ENCODE measurements around the gene PDGFA.

Gene PDGFA

GRCh38 chr7:474605-475424 lies 44.8 kb downstream of the PDGFA start:
- DNase-seq (ENCODE audit: low spot score), result no peak

DNA sequence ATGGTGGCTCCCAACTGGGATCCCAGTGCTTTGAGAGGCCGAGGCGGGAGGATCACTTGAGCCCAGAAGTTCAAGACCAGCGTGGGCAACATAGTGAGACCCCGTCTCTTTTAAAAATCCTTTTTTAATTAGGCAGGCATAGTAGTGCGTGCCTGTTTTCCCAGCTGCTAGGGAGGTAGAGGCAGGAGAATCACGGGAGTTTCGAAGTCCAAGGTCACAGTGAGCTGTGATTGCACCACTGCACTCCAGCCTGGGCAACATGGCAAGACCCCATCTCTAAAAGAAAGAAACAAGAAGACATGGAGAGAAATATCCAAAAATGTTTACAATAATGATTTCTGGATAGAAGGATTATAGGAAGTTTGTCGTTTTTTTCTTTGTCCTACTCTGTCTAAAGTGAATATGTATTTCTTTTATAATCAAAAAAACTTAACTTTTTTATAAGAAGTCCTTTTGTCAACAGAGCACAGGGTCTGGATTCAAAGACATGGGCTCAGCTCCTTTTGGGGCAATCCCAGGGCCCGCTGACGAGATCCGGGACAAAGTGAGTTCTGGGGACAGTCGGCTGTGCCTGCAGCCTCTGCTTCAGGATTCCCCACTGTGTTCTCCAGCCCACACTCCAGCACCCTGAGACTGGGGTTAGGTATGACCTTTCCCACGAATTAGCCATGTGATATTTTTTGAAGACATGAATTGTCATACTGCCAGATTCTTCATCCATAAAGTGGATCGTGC lies 45.6 kb downstream of the PDGFA start:
- DNase-seq (ENCODE audit: low spot score), result no peak

DNA sequence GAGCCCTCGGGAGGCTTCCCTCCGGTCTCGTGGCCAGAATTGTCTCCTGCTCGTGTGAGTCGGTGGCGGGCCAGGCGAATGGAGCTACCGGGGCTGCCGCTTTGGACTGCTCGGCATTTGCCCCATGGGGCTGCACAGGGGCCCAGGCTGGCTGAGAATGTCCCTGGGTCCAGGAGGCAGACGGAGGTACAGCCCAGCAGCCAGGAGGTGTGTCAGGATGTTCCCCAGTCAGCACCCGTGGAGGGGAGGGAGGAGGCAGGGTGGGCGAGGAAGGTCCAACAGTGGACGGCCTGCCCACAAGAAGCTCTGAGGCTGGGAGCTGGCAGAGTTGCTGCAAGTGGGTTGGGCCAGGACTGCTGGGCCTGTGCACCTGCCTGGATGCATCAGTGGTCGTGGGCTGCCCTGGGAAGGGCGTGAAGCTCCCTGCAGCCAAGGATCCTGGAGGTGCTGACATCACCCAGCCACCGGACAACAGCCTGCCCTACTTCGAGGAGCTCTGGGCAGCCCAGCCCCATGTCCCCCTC lies 46.4 kb downstream of the PDGFA start:
- DNase-seq (ENCODE audit: low spot score), result no peak

- no peak for DNase-seq (ENCODE audit: low spot score)
These were observed 47.0 kb downstream of the PDGFA start for GRCh38 chr7:472640-472957.

DNA sequence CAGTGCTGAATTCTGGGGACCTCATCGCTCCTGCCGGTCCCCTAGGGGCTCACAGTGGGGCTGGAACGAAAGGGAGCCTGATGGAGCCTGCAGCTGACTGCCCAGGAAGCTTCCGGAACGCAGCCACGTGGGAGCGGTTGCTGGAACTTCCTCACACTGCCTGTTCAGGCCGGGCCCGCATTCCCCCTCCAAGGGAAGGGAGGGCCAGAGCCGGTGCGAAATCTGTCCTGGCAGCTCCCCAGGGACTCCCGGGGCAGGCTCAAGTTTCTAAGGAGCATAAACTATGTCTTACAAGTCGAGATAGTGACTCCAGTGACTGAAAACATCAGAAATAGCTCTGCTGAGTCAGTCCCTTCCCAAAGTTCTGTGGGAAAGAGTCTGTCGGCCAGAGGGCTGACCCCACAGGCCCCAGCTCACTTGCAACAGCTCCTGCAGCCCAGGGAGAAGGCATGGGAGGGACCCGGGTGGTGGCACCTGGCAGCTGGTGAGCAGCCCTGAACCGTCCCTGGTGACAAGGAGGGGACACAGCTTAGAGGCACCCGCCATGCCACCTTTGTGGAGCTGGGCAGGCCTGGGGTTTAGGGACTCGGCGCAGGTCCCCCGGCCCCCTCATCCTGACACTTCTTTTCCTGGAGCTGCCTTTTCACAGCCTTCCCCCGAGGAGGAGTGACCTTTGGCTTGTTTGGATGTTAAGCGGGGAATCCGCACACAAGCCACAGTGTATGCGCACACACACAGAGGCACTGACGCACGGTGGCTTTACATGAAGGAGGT lies 47.6 kb downstream of the PDGFA start:
- DNase-seq (ENCODE audit: low spot score), result no peak

GRCh38 chr7:471191-471865 lies 48.3 kb downstream of the PDGFA start:
- DNase-seq (ENCODE audit: low spot score), result no peak

DNA sequence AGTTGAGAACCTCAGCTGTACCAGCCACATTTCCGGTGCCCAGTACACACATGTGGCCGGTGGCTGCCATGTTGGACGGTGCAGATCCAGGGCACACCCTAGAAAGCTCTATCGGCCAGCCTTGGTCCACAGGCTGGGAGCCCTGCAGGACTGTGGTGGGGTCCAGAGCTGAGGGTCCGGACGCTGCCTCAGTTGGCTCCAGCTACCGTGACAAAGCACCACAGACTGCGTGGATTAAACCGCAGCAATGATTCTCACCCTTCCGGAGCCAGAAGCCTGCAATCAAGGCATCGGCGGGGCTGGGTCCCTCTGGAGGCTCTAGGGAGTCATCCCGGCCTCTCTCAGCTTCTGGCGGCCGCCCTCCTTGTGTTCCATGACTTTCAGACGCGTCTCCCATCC lies 50.1 kb downstream of the PDGFA start:
- no peak for DNase-seq (ENCODE audit: low spot score)

- no peak for DNase-seq (ENCODE audit: low spot score)
These were observed 50.7 kb downstream of the PDGFA start for GRCh38 chr7:468681-469562.

DNA sequence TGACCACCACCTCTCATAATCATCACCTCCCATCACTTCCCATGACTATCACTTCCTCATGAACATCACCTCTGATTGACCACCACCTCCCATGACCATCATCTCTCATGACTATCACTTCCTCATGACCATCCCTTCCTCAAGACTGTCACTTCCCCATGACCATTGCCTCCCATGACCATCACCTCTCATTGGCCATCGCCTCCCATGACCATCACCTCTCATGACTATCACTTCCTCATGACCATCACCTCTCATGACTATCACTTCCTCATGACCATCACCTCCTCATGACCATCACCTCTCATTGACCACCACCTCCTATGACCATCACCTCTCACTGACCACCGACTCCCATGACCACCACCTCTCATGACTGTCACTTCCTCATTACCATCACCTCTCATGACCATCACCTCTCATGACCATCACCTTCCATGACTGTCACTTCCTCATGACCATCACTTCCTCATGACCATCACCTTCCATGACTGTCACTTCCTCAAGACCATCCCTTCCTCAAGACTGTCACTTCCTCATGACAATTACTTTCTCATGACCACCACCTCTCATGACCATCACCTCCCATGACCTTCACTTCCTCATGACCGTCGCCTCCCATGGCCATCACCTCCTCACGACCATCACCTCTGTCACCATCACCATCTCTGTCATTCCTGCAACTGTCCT lies 51.6 kb downstream of the PDGFA start:
- no peak for DNase-seq (ENCODE audit: low spot score)

GRCh38 chr7:467393-467828 lies 52.2 kb downstream of the PDGFA start:
- no peak for DNase-seq (ENCODE audit: low spot score)

- DNase-seq (ENCODE audit: low spot score), result no peak
These were observed 53.0 kb downstream of the PDGFA start for GRCh38 chr7:466465-467191.

- no peak for DNase-seq (ENCODE audit: low spot score)
These were observed 53.8 kb downstream of the PDGFA start for GRCh38 chr7:465710-466400.

- DNase-seq (ENCODE audit: low spot score), result no peak
These were observed 54.9 kb downstream of the PDGFA start for GRCh38 chr7:464454-465401.

DNA sequence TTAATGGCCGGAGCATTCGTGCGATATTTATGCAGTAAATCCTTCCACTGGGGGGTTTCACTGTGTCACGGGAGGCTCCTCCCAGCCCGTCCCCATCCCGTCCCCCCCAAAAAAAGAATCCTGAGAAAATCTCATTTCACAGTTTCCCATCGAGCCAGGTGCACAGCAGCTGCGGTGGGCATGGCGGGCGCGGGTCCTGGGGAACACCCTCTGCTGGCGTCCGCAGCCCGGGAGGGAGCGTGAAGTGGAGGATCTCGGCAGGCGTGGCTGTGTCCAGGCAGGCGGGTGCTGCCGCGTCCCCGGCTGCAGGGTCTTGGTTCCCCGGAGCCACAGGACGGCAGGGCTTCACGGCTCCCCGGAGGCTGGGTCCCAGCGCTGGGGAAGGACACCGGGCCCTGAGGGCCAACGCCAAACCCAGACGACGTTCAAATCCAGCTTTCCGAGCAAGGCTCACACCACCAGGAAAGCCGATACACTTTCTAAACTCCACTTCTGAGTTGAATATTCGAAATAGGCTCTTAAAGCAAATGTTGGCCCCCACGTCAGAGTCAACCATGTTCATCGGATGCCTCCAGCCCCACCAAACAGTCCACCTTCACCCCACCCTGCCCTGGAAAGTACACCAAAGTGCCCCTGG lies 55.7 kb downstream of the PDGFA start:
- DNase-seq (ENCODE audit: low spot score), result no peak

- no peak for DNase-seq (ENCODE audit: low spot score)
These were observed 56.3 kb downstream of the PDGFA start for GRCh38 chr7:463362-463781.

- DNase-seq (ENCODE audit: low spot score), result no peak
These were observed 57.2 kb downstream of the PDGFA start for GRCh38 chr7:462173-463103.
